Measurements from ENCODE around the gene TMCO1.
"Not testable (repeated sequence)": the region's sequence is repeated elsewhere in the genome, so short reads cannot be mapped to it uniquely, and the experiment has no call there.

The TMCO1 gene, protein sequence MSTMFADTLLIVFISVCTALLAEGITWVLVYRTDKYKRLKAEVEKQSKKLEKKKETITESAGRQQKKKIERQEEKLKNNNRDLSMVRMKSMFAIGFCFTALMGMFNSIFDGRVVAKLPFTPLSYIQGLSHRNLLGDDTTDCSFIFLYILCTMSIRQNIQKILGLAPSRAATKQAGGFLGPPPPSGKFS

DNA sequence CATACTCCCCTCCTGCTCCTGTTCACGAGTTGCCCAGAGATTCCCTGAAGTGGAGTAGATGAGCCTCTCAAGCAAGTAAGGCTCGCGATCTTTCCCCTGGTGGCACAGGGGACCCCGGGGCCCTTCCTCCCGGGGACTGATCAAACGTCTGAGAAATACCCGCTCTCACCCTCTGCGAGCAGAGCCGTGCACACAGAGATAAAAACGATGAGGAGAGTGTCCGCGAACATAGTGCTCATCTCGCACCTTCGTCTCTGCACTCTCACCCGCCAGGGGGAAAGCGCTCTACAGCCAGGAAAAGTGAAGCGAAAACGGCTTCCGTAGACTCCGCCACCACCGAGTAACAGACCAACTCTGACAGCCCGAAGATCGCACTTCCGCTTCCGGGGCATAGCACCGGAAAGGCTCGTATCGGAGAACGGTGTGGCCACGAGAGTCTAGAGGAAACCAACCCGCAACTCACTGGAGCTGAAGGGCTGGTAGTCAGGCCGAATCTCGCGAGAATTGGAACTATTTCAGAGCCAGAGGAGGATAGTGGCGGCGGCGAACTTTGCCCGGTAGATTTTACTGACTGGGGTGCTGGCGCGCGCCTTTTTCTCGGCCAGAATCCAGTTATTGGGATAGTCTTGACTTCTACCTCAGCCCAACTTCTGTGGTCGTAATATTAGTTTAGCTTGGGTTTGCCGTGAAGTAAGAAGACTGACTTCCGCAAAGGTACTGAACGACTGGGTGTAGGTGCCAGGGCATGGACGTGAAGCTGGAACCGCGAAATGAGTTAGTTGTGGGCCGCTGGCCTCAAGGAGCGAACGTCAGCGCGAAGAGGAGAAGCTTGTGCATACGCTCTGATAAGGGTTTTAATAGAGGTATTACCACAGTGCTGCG is at the start of gene TMCO1:
TMCO1 (minus strand) TSS at position 356 of the 882 bp plus-strand sequence; CDS start at position 239, 117 bp downstream.
- peak; percentile 76 to 84 for DNase-seq (ENCODE audit: low read depth in 2 of 2)

DNA sequence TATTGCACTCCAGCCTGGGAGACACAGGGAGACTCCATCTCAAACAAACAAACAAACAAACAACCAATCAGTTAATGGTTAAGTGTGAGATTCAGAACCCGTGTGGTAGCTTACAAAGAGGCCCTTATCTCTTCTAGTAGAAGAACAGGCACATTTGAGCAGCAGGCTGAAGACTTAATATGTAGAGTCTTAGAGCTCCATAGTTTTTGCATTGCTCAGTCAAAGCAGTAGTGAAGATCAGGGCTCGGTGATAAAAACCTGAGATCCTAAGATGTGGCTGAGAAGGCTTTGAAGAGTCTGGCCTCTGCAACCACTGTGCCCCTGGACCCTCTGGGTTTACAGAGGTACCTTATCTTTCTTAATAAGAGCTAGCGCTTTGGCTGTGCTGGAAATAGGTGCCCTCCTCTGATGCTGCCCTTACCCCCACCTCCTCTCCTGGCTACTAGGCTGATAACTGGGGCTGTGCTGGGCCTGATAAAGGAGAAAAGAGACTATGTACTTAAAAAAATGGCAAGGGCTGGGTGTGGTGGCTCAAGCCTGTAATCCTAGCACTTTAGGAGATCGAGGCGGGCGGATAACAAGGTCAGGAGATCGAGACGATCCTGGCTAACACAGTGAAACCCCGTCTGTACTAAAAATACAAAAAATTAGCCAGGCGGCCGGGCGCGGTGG is 48.3 kb upstream of the TMCO1 start:
- no peak for DNase-seq (ENCODE audit: low read depth in 2 of 2)

DNA sequence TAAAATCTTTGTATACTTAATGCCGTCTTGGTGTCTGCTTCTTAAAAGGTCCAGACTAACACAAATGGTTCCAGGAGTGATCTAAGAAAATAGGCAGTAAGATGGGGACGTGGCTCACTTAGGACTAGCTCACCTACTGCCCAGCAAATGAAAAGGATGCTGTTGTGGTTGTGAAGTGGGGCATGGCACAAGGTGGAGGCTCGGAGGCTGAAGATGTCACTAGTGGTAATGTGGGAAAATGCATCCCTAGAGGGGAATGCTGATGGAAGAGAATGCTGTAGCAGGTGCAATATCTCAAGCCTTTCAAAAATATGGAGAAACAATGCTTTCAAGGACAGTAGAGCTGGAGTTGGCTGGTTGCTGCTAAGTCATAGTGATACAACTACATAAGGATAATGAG is 47.5 kb upstream of the TMCO1 start:
- no peak for DNase-seq (ENCODE audit: low read depth in 2 of 2)

DNA sequence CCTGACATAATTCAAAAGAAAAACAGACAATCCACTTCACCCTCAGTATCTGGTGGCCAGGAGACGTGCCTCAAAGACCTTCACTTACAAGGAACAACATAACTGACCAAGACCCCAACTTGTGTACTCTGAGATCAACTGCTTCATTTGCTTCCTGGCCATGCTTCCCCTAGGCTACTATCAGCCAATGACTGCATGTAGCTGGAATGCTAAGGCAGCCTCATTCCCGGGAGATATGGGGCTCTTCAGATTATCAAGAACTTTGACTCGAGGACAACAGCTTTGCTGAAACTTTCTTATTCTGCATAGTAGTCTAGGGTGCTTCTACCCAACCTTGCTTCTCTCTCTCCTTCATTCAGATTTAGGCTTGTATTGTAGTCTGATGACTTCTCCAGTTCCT is 47.1 kb upstream of the TMCO1 start:
- DNase-seq (ENCODE audit: low read depth in 2 of 2), result no peak

DNA sequence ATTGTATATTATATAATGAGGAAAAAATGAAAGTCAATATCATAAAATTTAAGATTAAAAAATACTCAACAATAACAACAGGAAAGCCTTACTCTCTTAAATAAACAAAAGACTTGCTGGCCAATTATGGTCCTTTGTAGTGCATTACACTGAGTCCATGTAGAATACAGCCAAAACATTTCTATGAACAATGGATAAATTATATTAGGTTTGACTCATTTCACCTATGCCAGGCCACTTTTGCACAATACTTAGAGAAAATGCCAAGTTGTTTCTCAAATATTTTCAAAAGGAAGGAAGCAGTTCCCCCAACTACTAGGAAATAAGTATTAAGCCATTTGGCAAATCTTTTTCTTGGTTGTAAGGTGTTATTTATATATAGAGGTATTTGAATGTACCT is 38.9 kb upstream of the TMCO1 start:
- no peak for DNase-seq (ENCODE audit: low read depth in 2 of 2)

DNA sequence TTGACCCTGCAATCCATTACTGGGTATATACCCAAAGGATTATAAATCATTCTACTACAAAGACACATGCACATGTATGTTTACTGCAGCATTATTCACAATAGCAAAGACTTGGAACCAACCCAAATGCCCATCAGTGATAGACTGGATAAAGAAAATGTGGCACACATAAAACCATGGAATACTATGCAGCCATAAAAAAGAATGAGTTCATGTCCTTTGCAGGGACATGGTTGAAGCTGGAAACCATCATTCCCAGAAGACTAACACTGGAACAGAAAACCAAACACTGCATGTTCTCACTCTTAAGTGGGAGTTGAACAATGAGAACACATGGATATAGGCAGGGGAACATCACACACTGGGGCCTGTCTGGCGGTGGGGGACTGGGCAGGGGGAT is 35.8 kb upstream of the TMCO1 start:
- not testable (repeated sequence) for DNase-seq (ENCODE audit: low read depth in 2 of 2)

DNA sequence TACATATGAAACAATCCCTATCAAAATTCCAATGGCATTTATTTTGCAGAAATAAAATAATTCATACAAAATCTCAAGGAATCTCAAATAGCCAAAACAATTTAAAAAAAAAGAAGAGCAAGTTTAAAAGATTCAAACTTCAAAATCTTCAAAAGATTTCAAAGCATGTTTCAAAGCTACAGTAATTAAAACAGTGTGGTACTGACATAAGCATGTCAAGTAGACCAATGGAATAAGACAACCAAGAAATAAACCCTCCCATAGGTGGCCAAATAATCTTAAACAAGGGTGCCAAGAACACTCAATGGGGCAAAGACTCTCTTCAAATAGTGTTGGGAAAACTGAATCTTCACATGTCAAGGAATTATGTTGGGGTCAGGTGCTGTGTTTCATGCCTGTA is 30.7 kb upstream of the TMCO1 start:
- no peak for DNase-seq (ENCODE audit: low read depth in 2 of 2)

DNA sequence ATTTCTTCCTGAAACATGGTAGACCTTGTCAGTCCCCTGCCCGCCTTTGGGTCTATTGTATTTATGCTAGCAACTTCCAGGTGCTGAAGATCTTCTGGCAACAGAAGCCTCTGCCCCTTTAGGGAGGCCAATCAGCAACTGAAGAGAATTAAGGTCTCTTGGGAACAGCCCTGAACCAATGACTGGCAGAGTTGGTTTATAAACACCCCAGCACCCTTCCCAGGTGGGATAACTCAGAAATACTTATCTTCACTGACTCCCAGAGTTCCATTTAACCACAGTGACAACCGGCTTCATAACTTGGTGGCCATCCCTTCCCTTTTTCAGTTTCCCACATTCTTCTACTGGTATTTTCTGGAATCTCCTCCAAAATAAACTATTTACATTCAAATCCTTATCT is 27.2 kb upstream of the TMCO1 start:
- DNase-seq (ENCODE audit: low read depth in 2 of 2), result no peak

DNA sequence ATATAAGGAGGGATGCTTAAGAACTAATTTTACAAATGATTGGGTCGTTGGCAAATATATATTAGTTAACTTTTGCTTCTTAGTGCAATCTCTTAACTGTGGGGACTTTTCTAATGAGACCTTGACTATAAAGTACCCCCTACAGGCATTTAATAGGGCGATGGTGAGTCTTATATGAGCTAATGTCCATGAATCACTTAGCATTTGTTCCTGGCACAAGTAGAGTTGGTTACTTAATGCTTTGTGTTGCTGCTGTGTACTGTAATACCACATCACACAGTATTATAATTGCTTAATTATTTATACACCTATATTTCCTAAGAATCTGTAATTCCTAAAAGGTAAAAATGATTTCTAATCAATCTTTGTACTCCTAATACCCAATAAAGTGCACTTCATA is 25.3 kb upstream of the TMCO1 start:
- DNase-seq (ENCODE audit: low read depth in 2 of 2), result no peak

DNA sequence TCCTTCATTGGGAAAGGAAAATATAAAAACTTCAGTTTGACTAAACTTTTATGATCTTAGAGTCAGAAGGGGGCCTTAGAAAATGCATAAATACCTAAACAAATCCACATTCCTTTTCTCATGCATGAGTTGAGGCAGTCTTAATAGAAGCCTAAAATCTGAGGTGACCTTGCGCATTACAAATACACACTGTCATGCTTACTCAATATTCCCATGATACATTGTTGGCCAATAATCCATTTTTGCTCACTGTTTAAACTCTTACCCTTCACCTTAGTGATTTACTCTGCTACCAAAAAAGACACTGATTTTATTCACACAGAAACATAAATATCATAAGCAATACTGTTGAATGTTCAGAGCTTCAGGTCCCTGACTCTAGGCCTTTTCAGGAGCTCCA is 19.1 kb upstream of the TMCO1 start:
- no peak for DNase-seq (ENCODE audit: low read depth in 2 of 2)

DNA sequence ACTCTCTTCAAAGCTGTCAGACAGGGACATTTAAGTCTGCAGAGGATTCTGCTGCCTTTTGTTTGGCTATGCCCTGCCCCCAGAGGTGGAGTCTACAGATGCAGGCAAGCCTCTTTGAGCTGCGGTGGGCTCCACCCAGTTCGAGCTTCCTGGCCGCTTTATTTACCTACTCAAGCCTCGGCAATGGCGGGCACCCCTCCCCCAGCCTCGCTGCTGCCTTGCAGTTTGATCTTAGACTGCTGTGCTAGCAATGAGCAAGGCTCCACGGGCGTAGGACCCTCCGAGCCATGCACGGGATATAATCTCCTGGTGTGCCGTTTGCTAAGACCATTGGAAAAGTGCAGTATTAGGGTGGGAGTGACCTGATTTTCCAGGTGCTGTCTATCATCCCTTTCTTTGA is 14.9 kb upstream of the TMCO1 start:
- DNase-seq (ENCODE audit: low read depth in 2 of 2), result not testable (repeated sequence)

DNA sequence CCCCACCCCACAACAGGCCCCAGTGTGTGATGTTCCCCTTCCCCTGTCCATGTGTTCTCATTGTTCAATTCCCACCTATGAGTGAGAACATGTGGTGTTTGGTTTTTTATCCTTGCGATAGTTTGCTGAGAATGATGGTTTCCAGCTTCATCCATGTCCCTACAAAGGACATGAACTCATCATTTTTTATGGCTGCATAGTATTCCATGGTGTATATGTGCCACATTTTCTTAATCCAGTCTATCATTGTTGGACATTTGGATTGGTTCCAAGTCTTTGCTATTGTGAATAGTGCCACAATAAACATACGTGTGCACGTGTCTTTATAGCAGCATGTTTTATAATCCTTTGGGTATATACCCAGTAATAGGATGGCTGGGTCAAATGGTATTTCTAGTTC is 9.5 kb upstream of the TMCO1 start:
- DNase-seq (ENCODE audit: low read depth in 2 of 2), result not testable (repeated sequence)

DNA sequence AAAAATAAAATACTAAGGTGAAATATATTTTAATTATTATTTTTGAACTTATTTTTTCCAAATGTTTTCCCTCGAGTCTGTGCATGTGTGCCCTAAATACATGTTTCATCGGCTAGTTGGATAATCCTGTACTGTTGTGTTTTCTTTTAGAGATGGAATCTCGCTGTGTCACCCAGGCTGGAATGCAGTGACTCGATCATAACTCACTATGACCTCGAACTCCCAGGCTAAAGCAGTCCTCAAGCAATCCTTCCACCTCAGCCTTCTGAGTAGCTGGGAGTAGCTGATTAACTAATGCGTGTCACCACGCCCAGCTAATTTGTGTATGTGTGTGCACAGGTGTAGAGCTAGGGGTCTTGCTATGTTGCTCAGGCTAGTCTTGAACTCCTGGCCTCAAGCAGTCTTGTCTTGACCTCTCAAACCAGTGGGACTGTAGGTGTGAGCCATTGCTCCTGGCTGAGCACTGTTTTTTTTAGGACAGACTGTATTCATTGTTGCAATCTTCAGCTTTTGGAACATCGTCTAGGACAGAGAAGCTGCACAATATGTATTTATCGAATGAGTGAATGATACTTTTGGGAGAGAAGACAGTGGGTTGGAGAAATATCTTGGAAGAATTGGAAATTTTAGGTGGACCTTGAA is 4.8 kb upstream of the TMCO1 start:
- DNase-seq (ENCODE audit: low read depth in 2 of 2), result no peak

DNA sequence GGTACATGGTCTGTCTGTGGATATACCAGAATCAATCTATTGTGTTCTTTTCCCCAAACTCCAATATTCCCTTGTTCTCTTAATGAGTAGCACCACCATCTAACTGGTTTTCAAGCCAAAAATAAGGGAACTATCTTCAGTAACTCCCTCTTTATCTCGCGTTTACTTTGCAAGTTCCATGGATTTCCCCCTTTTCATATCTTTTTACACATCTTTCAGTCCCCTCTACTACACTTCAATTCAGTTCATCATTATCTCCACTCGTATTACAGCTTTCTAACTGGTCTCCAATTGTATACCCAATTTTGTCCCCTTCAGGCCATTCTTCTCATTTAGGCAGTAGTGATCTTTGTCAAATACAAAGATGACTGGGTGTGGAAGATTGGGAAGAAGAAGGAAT is 4.1 kb upstream of the TMCO1 start:
- DNase-seq (ENCODE audit: low read depth in 2 of 2), result no peak

DNA sequence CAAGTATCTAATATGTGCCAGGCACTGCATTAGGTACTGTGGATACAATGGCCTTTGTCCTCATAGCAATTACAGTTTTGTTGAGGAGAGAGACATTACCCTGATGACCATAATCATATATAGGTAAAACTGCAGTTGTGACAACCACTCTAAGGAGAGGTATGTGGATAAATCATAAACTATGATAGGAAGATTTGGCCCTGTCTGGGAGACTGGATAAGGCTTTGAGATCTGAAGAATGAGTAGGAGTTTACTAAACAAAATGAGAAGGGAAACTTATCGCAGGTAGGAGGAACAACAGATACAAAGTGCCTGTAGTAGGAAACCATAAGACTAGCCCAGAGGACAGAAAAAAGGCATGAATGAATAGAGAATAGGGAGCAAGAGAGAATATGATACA is 4.4 kb downstream of the TMCO1 start:
- no peak for DNase-seq (ENCODE audit: low read depth in 2 of 2)

DNA sequence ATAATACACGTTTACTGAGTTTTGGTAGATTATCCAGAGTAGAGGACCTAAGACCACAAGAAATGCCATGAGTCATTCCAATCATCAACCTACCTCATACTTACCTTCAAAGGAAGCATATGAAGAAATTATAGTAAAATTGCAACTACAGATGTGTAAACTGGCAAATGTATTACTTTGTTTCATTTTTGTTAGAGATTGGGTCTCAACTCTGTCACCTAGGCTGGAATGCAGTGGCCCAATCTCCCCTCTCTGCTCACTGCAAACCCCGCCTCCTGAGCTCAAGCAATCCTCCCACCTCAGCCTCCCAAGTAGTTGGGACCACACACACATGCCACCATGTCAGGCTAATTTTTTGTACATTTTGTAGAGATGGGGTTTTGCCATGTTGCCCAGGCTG is 5.2 kb downstream of the TMCO1 start:
- DNase-seq (ENCODE audit: low read depth in 2 of 2), result no peak

DNA sequence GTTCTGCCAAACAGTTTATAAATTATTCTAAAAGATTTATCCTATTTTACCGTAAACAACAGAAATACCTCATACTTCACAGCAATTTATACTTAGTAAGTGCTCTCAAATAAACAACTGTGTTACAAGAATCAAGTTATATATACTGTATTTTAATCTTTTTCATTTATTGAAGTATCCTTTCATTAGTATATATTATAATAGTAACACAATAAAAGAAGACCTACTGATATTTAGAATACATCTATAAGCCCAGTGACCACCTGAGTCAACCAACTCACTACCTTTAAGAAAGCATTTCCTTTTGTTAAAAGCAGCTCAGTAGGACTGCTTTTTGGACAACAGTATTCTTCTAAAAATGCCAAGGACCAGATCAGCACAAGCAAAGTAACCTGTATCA is 5.9 kb downstream of the TMCO1 start:
- DNase-seq (ENCODE audit: low read depth in 2 of 2), result no peak

DNA sequence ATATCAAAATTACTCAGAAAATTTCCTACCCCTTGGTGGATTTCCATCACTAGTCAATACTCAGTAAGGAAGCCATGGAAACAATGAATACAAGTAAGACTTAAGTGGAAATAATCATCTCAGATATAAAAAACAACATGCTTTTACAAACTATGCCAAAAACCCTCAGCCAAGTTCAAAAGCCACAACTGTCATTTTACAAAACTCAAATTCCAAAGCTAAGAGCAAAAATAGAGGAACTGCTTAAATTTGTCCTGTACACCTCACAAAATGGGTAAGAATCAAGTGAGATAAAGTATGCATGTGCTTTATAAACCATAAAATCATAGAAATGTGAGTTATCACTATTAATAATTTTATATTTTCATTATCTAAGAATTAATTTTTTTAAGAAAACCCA is 9.6 kb downstream of the TMCO1 start:
- DNase-seq (ENCODE audit: low read depth in 2 of 2), result no peak

DNA sequence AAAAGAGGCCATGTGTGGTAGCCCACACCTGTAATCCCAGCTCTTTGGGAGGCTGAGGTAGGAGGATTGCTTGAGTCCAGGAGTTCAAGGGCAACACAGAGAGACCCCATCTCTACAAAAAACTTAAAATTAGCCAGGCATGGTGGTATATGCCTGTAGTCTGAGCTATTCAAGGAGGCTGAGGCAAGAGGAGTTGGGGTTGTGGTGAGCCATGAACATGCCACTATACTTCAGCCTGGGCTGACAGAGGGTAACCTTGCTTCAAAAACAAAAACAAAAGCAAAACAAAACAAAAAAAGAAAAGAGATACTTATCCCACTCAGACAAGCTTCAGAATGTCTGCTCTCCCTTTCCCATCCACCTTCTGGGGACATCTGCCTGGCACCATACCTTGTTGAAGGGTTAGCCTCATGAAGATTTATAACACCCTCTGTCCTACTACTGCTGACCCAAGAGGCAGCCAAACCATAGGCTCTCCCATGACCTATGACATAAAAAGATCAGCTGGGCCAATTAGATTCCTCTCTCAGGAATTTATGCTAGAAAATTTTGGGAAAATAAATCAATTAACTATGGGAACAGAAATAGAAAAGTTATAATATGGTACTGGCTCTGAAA is 13.2 kb downstream of the TMCO1 start:
- DNase-seq (ENCODE audit: low read depth in 2 of 2), result no peak

DNA sequence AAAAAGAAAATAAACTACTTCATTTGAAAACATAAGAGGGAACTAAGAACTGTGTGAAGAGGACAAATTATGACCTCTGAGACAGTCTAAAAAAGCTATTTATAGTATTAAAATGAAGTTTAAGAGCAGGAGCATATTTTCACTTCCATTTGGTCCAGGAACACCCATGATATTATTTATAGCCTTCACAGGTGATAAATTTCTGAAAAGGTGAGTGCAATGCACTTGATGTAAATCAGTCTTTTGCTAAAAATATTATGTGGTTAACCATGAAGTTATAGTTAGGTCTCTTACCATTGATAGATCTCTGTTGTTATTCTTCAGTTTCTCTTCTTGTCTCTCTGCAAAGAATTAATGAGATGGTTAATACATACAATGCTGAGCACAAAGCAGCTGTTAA is 14.7 kb downstream of the TMCO1 start:
- no peak for DNase-seq (ENCODE audit: low read depth in 2 of 2)

DNA sequence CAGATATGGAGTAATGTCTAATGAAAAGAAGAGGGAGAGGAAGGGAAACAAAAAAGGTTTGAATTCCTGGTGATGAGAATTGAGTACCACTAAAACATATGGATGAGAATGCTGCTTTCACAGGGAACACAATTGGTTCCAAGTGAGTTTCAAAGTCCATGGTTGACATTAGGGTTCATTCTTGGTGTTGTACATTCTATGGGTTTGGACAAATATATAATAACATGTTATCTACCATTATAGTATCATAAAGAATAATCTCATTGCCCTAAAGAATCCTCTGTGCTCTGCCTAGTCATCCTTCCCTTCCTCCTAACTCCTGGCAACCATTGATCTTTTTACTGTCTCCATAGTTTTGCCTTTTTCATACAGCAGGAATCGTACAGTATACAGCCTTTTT is 20.1 kb downstream of the TMCO1 start:
- no peak for DNase-seq (ENCODE audit: low read depth in 2 of 2)
